ENCODE data around the gene L3MBTL4. TPM values are rescaled to one million over a fixed set of nuclear protein-coding genes. Genes with fewer than 3 reads are reported as not detected.

Gene L3MBTL4
- total RNA-seq, 2 donors from 2014 or later, result 10.9 to 11.2 TPM

- no peaks in the 10 kb centered on the region for H3K9me3 ChIP-seq
- no peaks in the 10 kb centered on the region for H3K27me3 ChIP-seq
- 69 to 76% methylated on average over 12 of the region's 12 CpGs for WGBS, 2 donors
- DNase-seq (peak in 1 of 4 donors; percentile 12), ATAC-seq (no peak)
- no peaks in the 10 kb centered on the region for H3K4me1 ChIP-seq
- H3K4me3 ChIP-seq, result no peak overlapping the region
- no peaks in the 10 kb centered on the region for H3K36me3 ChIP-seq (replicated peaks in 1 of 2; ENCODE audit: insufficient read depth in 1 of 2, low read depth in 2 of 2)
- TF ChIP-seq POLR2A (IDR thresholded peaks at IDR 0.05) (no peak), CTCF (IDR thresholded peaks at IDR 0.05) (peak in 5 of 7 experiments; percentile 20 to 30 (median 22))
- intact Hi-C loops (cut with DNase I), result no loop called here
- no peak overlapping the region for H3K27ac ChIP-seq
Observed at GRCh38 chr18:6219116-6219717, 195.5 kb downstream of the L3MBTL4 start.

GRCh38 chr18:6215888-6216287 lies 198.8 kb downstream of the L3MBTL4 start:
- peak in 3 of 4 donors; percentile 23 to 40 (median 38) for DNase-seq
- Histone ChIP-seq H3K36me3 (replicated peaks in 1 of 2; ENCODE audit: insufficient read depth in 1 of 2, low read depth in 2 of 2) (no peaks in the 10 kb centered on the region), H3K9me3 (no peaks in the 10 kb centered on the region), H3K27ac (no peak overlapping the region), H3K4me1 (no peaks in the 10 kb centered on the region), H3K27me3 (no peaks in the 10 kb centered on the region), H3K4me3 (no peak overlapping the region)
- ATAC-seq, result peak; percentile 35
- WGBS, 2 donors, result 58 to 63% methylated on average over 2 of the region's 2 CpGs
- TF ChIP-seq POLR2A (IDR thresholded peaks at IDR 0.05) (no peak), CTCF (IDR thresholded peaks at IDR 0.05) (no peak)
- intact Hi-C loops (cut with DNase I), result no loop called here

- no peak for TF ChIP-seq CTCF (IDR thresholded peaks at IDR 0.05)
- no peak for TF ChIP-seq POLR2A (IDR thresholded peaks at IDR 0.05)
- Histone ChIP-seq H3K4me1 (no peaks in the 10 kb centered on the region), H3K9me3 (no peaks in the 10 kb centered on the region), H3K36me3 (replicated peaks in 1 of 2; ENCODE audit: insufficient read depth in 1 of 2, low read depth in 2 of 2) (no peaks in the 10 kb centered on the region), H3K4me3 (no peak overlapping the region), H3K27ac (peak overlapping the region in 1 of 4 donors; percentile 49), H3K27me3 (no peaks in the 10 kb centered on the region)
- intact Hi-C loops (cut with DNase I), result no loop called here
- DNase-seq (no peak), ATAC-seq (no peak)
- 97 to 100% methylated on average over 1 of the region's 1 CpG for WGBS, 2 donors
Observed at GRCh38 chr18:6211174-6211504, 203.6 kb downstream of the L3MBTL4 start.

- TF ChIP-seq CTCF (IDR thresholded peaks at IDR 0.05), result no peak
- intact Hi-C loops (cut with DNase I), result no loop called here
- no peaks in the 10 kb centered on the region for H3K36me3 ChIP-seq (replicated peaks in 1 of 2; ENCODE audit: insufficient read depth in 1 of 2, low read depth in 2 of 2)
- 24 to 40% methylated on average over 3 of the region's 3 CpGs for WGBS, 2 donors
- no peaks in the 10 kb centered on the region for H3K4me1 ChIP-seq
- no peaks in the 10 kb centered on the region for H3K9me3 ChIP-seq
- no peaks in the 10 kb centered on the region for H3K27me3 ChIP-seq
- H3K4me3 ChIP-seq, result no peak overlapping the region
- ATAC-seq (peak; percentile 93), DNase-seq (peak in 1 of 4 donors; percentile 23)
- peak overlapping the region in 3 of 4 donors; percentile 30 to 49 (median 34) for H3K27ac ChIP-seq
Observed at GRCh38 chr18:6210349-6211173, 204.2 kb downstream of the L3MBTL4 start.

Data from body of pancreas (tissue), 4 donors.